ENCODE results near the gene ZNF462. TPM values are rescaled to one million over a fixed set of nuclear protein-coding genes. Genes with fewer than 3 reads are reported as not detected.

ZNF462 gene
- total and polyA plus RNA-seq, 12 donors: 4.9 to 86.9 (median 38.5) TPM

DNA sequence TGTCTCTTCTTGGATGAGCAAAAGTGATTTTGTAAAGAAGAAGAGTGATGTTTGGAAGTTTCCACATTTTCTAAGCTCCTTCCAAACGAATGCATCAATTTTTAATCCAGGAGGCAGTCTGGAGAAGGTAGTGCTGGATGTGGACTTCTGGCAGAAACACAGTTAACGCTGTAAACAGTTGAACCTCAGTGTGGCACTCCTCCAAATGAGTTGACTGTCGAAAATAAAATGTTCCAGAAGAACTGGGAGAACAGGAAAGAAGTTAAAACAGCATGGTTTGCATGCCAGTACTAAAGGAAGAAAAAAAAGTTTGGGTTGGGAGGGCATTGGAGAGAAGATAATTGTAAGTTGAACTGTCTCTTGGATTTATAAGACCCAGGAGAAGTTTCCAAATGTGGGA, 6.5 kb downstream of the ZNF462 start:
- WGBS, 4 donors: 18 to 28% (median 22%) methylated on average over 3 of the region's 3 CpGs
- TF ChIP-seq POLR2A (IDR thresholded peaks at IDR 0.05) (no peak), CTCF (IDR thresholded peaks at IDR 0.05) (no peak)
- no peaks in the 10 kb centered on the region for H3K9me3 ChIP-seq (replicated peaks in 1 of 3)
- peaks cover 37 to 73% of the 10 kb centered on the region in 2 donors for H3K4me1 ChIP-seq (replicated peaks in 1 of 2)
- peak in 1 of 7 donors; percentile 21 for DNase-seq
- no peaks in the 10 kb centered on the region for H3K27me3 ChIP-seq
- H3K27ac ChIP-seq: peak overlapping the region in 2 of 5 donors; percentile 53 to 72
- H3K4me3 ChIP-seq: peak overlapping the region in 1 of 4 donors; percentile 3
- no peaks in the 10 kb centered on the region for H3K36me3 ChIP-seq (replicated peaks in 1 of 2)
- intact Hi-C loops (cut with DNase I): no loop called here

DNA sequence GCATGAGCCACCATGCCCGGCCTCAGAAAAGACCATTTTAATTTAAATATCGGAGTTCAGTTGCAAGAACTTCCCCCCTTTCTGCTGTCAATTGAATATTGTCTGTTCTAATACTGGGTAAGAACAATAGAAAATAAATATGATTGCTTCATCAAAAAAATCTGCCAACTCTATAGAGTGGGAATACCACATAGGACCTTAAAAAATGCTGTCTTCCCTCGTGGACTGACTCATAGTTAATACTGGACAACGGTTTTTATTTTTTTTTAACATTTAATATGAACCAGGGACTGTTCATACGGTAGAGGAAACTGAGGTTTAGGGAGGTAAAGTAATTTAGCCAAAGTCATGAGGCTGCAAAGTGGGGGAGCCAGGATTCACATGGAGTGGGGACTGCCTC, 9.7 kb downstream of the ZNF462 start:
- intact Hi-C loops (cut with DNase I): no loop called here
- H3K27me3 ChIP-seq: no peaks in the 10 kb centered on the region
- H3K4me3 ChIP-seq: no peak overlapping the region
- TF ChIP-seq CTCF (IDR thresholded peaks at IDR 0.05): no peak
- TF ChIP-seq POLR2A (IDR thresholded peaks at IDR 0.05): no peak
- no peaks in the 10 kb centered on the region for H3K9me3 ChIP-seq (replicated peaks in 1 of 3)
- peaks cover 38 to 76% of the 10 kb centered on the region in 2 donors for H3K4me1 ChIP-seq (replicated peaks in 1 of 2)
- DNase-seq: no peak
- H3K36me3 ChIP-seq (replicated peaks in 1 of 2): no peaks in the 10 kb centered on the region
- WGBS, 4 donors: 82 to 86% (median 84%) methylated on average over 5 of the region's 5 CpGs
- H3K27ac ChIP-seq: no peak overlapping the region

GRCh38 chr9:106874031-106874430, 11.1 kb downstream of the ZNF462 start:
- TF ChIP-seq POLR2A (IDR thresholded peaks at IDR 0.05): no peak
- no peak for TF ChIP-seq CTCF (IDR thresholded peaks at IDR 0.05)
- Histone ChIP-seq H3K27ac (peak overlapping the region in 1 of 5 donors; percentile 64), H3K4me1 (replicated peaks in 1 of 2) (peaks cover 38 to 76% of the 10 kb centered on the region in 2 donors), H3K27me3 (no peaks in the 10 kb centered on the region), H3K4me3 (no peak overlapping the region), H3K36me3 (replicated peaks in 1 of 2) (no peaks in the 10 kb centered on the region), H3K9me3 (replicated peaks in 1 of 3) (no peaks in the 10 kb centered on the region)
- 86 to 93% (median 92%) methylated on average over 3 of the region's 3 CpGs for WGBS, 4 donors
- no peak for DNase-seq
- intact Hi-C loops (cut with DNase I): no loop called here

- H3K4me1 ChIP-seq (replicated peaks in 1 of 2): peaks cover 31 to 74% of the 10 kb centered on the region in 2 donors
- no peaks in the 10 kb centered on the region for H3K36me3 ChIP-seq (replicated peaks in 1 of 2)
- 82 to 92% (median 87%) methylated on average over 2 of the region's 2 CpGs for WGBS, 4 donors
- no peak for DNase-seq
- no peak overlapping the region for H3K4me3 ChIP-seq
- TF ChIP-seq CTCF (IDR thresholded peaks at IDR 0.05): no peak
- TF ChIP-seq POLR2A (IDR thresholded peaks at IDR 0.05): no peak
- no peaks in the 10 kb centered on the region for H3K27me3 ChIP-seq
- intact Hi-C loops (cut with DNase I): no loop called here
- H3K27ac ChIP-seq: peak overlapping the region in 3 of 5 donors; percentile 45 to 64 (median 46)
- H3K9me3 ChIP-seq (replicated peaks in 1 of 3): no peaks in the 10 kb centered on the region
These were observed 11.7 kb downstream of the ZNF462 start for GRCh38 chr9:106874652-106875051.
